Measurements from ENCODE around the gene FCRLA.
A peak's percentile ranks its signal among the peaks of the same experiment; 100 is the strongest.

The FCRLA gene

GRCh38 chr1:161726473-161727255 lies 19.6 kb downstream of the FCRLA start:
- H3K9ac ChIP-seq (ENCODE audit: low read length) = peak overlapping the region; percentile 27
- H3K36me3 ChIP-seq (ENCODE audit: insufficient read depth, low read length) = no peaks in the 10 kb centered on the region
- no peaks in the 10 kb centered on the region for H3K27me3 ChIP-seq (ENCODE audit: control insufficient read depth in 1 of 2, insufficient read depth in 2 of 2, low read length in 2 of 2)
- no peaks in the 10 kb centered on the region for H3K9me3 ChIP-seq (ENCODE audit: low read length)
- peak overlapping the region; percentile 79 to 95 for H3K4me3 ChIP-seq (ENCODE audit: low read depth in 1 of 2, low read length in 2 of 2)
- H3K4me1 ChIP-seq (ENCODE audit: insufficient read depth, low read length) = peaks cover 5% of the 10 kb centered on the region
- H3K27ac ChIP-seq (ENCODE audit: low read depth, low read length) = peak overlapping the region; percentile 76

GRCh38 chr1:161727256-161727924 lies 20.4 kb downstream of the FCRLA start:
- no peaks in the 10 kb centered on the region for H3K9me3 ChIP-seq (ENCODE audit: low read length)
- no peaks in the 10 kb centered on the region for H3K36me3 ChIP-seq (ENCODE audit: insufficient read depth, low read length)
- no peak overlapping the region for H3K9ac ChIP-seq (ENCODE audit: low read length)
- no peaks in the 10 kb centered on the region for H3K27me3 ChIP-seq (ENCODE audit: control insufficient read depth in 1 of 2, insufficient read depth in 2 of 2, low read length in 2 of 2)
- peak overlapping the region; percentile 76 for H3K27ac ChIP-seq (ENCODE audit: low read depth, low read length)
- peak overlapping the region; percentile 70 to 79 for H3K4me3 ChIP-seq (ENCODE audit: low read depth in 1 of 2, low read length in 2 of 2)
- peaks cover 5% of the 10 kb centered on the region for H3K4me1 ChIP-seq (ENCODE audit: insufficient read depth, low read length)

- Histone ChIP-seq H3K4me1 (ENCODE audit: insufficient read depth, low read length) (peaks cover 5% of the 10 kb centered on the region), H3K27ac (ENCODE audit: low read depth, low read length) (no peak overlapping the region), H3K4me3 (ENCODE audit: low read depth in 1 of 2, low read length in 2 of 2) (no peak overlapping the region), H3K27me3 (ENCODE audit: control insufficient read depth in 1 of 2, insufficient read depth in 2 of 2, low read length in 2 of 2) (no peaks in the 10 kb centered on the region), H3K9me3 (ENCODE audit: low read length) (no peaks in the 10 kb centered on the region), H3K9ac (ENCODE audit: low read length) (no peak overlapping the region), H3K36me3 (ENCODE audit: insufficient read depth, low read length) (no peaks in the 10 kb centered on the region)
These were observed 21.6 kb downstream of the FCRLA start for GRCh38 chr1:161728376-161729226.

- H3K4me1 ChIP-seq (ENCODE audit: insufficient read depth, low read length) = peaks cover 5% of the 10 kb centered on the region
These were observed 23.1 kb downstream of the FCRLA start for GRCh38 chr1:161730050-161730564.

GRCh38 chr1:161731241-161731640 lies 24.2 kb downstream of the FCRLA start:
- Histone ChIP-seq H3K4me3 (ENCODE audit: low read depth in 1 of 2, low read length in 2 of 2) (no peak overlapping the region), H3K9ac (ENCODE audit: low read length) (no peak overlapping the region), H3K9me3 (ENCODE audit: low read length) (no peaks in the 10 kb centered on the region), H3K4me1 (ENCODE audit: insufficient read depth, low read length) (no peaks in the 10 kb centered on the region), H3K27ac (ENCODE audit: low read depth, low read length) (no peak overlapping the region), H3K27me3 (ENCODE audit: control insufficient read depth in 1 of 2, insufficient read depth in 2 of 2, low read length in 2 of 2) (no peaks in the 10 kb centered on the region), H3K36me3 (ENCODE audit: insufficient read depth, low read length) (no peaks in the 10 kb centered on the region)

More at GRCh38 chr1:161730050-161730564, 23.1 kb downstream of the FCRLA start:
- H3K9me3 ChIP-seq (ENCODE audit: low read length) = no peaks in the 10 kb centered on the region
- H3K27ac ChIP-seq (ENCODE audit: low read depth, low read length) = no peak overlapping the region
- no peaks in the 10 kb centered on the region for H3K27me3 ChIP-seq (ENCODE audit: control insufficient read depth in 1 of 2, insufficient read depth in 2 of 2, low read length in 2 of 2)
- H3K36me3 ChIP-seq (ENCODE audit: insufficient read depth, low read length) = no peaks in the 10 kb centered on the region
- no peak overlapping the region for H3K9ac ChIP-seq (ENCODE audit: low read length)
- no peak overlapping the region for H3K4me3 ChIP-seq (ENCODE audit: low read depth in 1 of 2, low read length in 2 of 2)

GRCh38 chr1:161731981-161732718 lies 25.1 kb downstream of the FCRLA start:
- no peak overlapping the region for H3K27ac ChIP-seq (ENCODE audit: low read depth, low read length)
- H3K36me3 ChIP-seq (ENCODE audit: insufficient read depth, low read length) = no peaks in the 10 kb centered on the region
- no peak overlapping the region for H3K9ac ChIP-seq (ENCODE audit: low read length)
- no peaks in the 10 kb centered on the region for H3K27me3 ChIP-seq (ENCODE audit: control insufficient read depth in 1 of 2, insufficient read depth in 2 of 2, low read length in 2 of 2)
- no peaks in the 10 kb centered on the region for H3K4me1 ChIP-seq (ENCODE audit: insufficient read depth, low read length)
- no peak overlapping the region for H3K4me3 ChIP-seq (ENCODE audit: low read depth in 1 of 2, low read length in 2 of 2)
- H3K9me3 ChIP-seq (ENCODE audit: low read length) = no peaks in the 10 kb centered on the region

GRCh38 chr1:161733526-161733925 lies 26.5 kb downstream of the FCRLA start:
- Histone ChIP-seq H3K36me3 (ENCODE audit: insufficient read depth, low read length) (no peaks in the 10 kb centered on the region), H3K9ac (ENCODE audit: low read length) (no peak overlapping the region), H3K27ac (ENCODE audit: low read depth, low read length) (no peak overlapping the region), H3K27me3 (ENCODE audit: control insufficient read depth in 1 of 2, insufficient read depth in 2 of 2, low read length in 2 of 2) (no peaks in the 10 kb centered on the region), H3K4me3 (ENCODE audit: low read depth in 1 of 2, low read length in 2 of 2) (no peak overlapping the region), H3K4me1 (ENCODE audit: insufficient read depth, low read length) (no peaks in the 10 kb centered on the region), H3K9me3 (ENCODE audit: low read length) (no peaks in the 10 kb centered on the region)

- no peaks in the 10 kb centered on the region for H3K27me3 ChIP-seq (ENCODE audit: control insufficient read depth in 1 of 2, insufficient read depth in 2 of 2, low read length in 2 of 2)
- H3K27ac ChIP-seq (ENCODE audit: low read depth, low read length) = no peak overlapping the region
- H3K4me3 ChIP-seq (ENCODE audit: low read depth in 1 of 2, low read length in 2 of 2) = no peak overlapping the region
- H3K9me3 ChIP-seq (ENCODE audit: low read length) = no peaks in the 10 kb centered on the region
- no peaks in the 10 kb centered on the region for H3K36me3 ChIP-seq (ENCODE audit: insufficient read depth, low read length)
- no peaks in the 10 kb centered on the region for H3K4me1 ChIP-seq (ENCODE audit: insufficient read depth, low read length)
- H3K9ac ChIP-seq (ENCODE audit: low read length) = no peak overlapping the region
These were observed 28.8 kb downstream of the FCRLA start for GRCh38 chr1:161735837-161736236.

GRCh38 chr1:161736335-161736969 lies 29.4 kb downstream of the FCRLA start:
- Histone ChIP-seq H3K36me3 (ENCODE audit: insufficient read depth, low read length) (no peaks in the 10 kb centered on the region), H3K9ac (ENCODE audit: low read length) (no peak overlapping the region), H3K27ac (ENCODE audit: low read depth, low read length) (no peak overlapping the region), H3K27me3 (ENCODE audit: control insufficient read depth in 1 of 2, insufficient read depth in 2 of 2, low read length in 2 of 2) (no peaks in the 10 kb centered on the region), H3K9me3 (ENCODE audit: low read length) (no peaks in the 10 kb centered on the region), H3K4me3 (ENCODE audit: low read depth in 1 of 2, low read length in 2 of 2) (no peak overlapping the region), H3K4me1 (ENCODE audit: insufficient read depth, low read length) (no peaks in the 10 kb centered on the region)

- no peak overlapping the region for H3K4me3 ChIP-seq (ENCODE audit: low read depth in 1 of 2, low read length in 2 of 2)
- H3K9me3 ChIP-seq (ENCODE audit: low read length) = no peaks in the 10 kb centered on the region
- H3K9ac ChIP-seq (ENCODE audit: low read length) = no peak overlapping the region
- no peaks in the 10 kb centered on the region for H3K27me3 ChIP-seq (ENCODE audit: control insufficient read depth in 1 of 2, insufficient read depth in 2 of 2, low read length in 2 of 2)
- H3K36me3 ChIP-seq (ENCODE audit: insufficient read depth, low read length) = no peaks in the 10 kb centered on the region
- H3K4me1 ChIP-seq (ENCODE audit: insufficient read depth, low read length) = no peaks in the 10 kb centered on the region
- H3K27ac ChIP-seq (ENCODE audit: low read depth, low read length) = no peak overlapping the region
These were observed 30.6 kb downstream of the FCRLA start for GRCh38 chr1:161737625-161738024.
